SK-N-SH (cell line): ENCODE results near the gene TSPAN4. TPM values are rescaled to one million over a fixed set of nuclear protein-coding genes. Genes with fewer than 3 reads are reported as not detected.

ENCODE experiments used
- CTCF ChIA-PET: fragments of 300-600, 350-600 bp; formaldehyde crosslinking; extraction: SDS; loops from one replicate; lab custom pipeline; 2021; lab: Yijun Ruan, JAX
- POLR2A ChIA-PET: fragments of 350-600 bp; sonication (Branson Sonifier 250); formaldehyde crosslinking; extraction: SDS; loops from one replicate; lab custom pipeline; 2020; ENCODE audit warnings: antibody characterized with exemption, inconsistent platforms; lab: Yijun Ruan, JAX
- DNase-seq: peaks from one replicate; pipeline ENCODE4 v3.0.0; 2012
- H2AFZ ChIP-seq: fragments of 200-600 bp; sonication (generic); 2 replicates; pipeline ENCODE4 v1.8.1; 2016; ENCODE audit warnings: antibody characterized with exemption, mild to moderate bottlenecking, low read depth
- H3F3A ChIP-seq: fragments of 200-600 bp; sonication (generic); replicated peaks from 2 replicates; pipeline ENCODE3; 2016; ENCODE audit warnings: antibody characterized with exemption, mild to moderate bottlenecking; ENCODE audit not compliant: insufficient read depth
- H3K27ac ChIP-seq, 2 experiments: fragments of 200-500 bp in 1 of 2; fragments of 200-600 bp in 1 of 2; sonication (Bioruptor generic) in 1 of 2; sonication (generic), shearing (Covaris generic) in 1 of 2; 2 replicates each; pipeline versions ENCODE4 v1.5.1 to v1.6.1; 2014 to 2016; ENCODE audit warnings: low read depth in 2 of 2, inconsistent platforms in 1 of 2, low read length in 1 of 2, mild to moderate bottlenecking in 1 of 2, mixed read lengths in 1 of 2
- H3K27me3 ChIP-seq: fragments of 200-600 bp; sonication (generic), shearing (Covaris generic); 2 replicates; pipeline ENCODE4 v1.6.1; 2016; ENCODE audit warnings: mixed run types; ENCODE audit not compliant: insufficient read depth
- H3K36me3 ChIP-seq, 2 experiments: fragments of 200-500 bp in 1 of 2; fragments of 200-600 bp in 1 of 2; sonication (Bioruptor generic) in 1 of 2; sonication (generic) in 1 of 2; replicated peaks in 1 of 2; 2 replicates each; pipeline versions ENCODE3 to v1.5.1; 2014 to 2016; ENCODE audit warnings: low read length in 1 of 2, mild to moderate bottlenecking in 1 of 2; ENCODE audit not compliant: insufficient read depth in 2 of 2, control insufficient read depth in 1 of 2
- H3K4me1 ChIP-seq, 2 experiments: fragments of 200-500 bp in 1 of 2; fragments of 200-600 bp in 1 of 2; sonication (Bioruptor generic) in 1 of 2; sonication (generic), shearing (Covaris generic) in 1 of 2; 2 replicates each; pipeline versions ENCODE4 v1.5.1 to v1.6.1; 2014 to 2016; ENCODE audit warnings: low read depth in 1 of 2, low read length in 1 of 2, mixed run types in 1 of 2; ENCODE audit not compliant: insufficient read depth in 2 of 2, control insufficient read depth in 1 of 2
- H3K4me2 ChIP-seq: fragments of 200-600 bp; sonication (generic), shearing (Covaris generic); 2 replicates; pipeline ENCODE4 v1.6.1; 2017; ENCODE audit warnings: mixed run types
- H3K4me3 ChIP-seq, 2 experiments: fragments of 200-500 bp in 1 of 2; fragments of 200-600 bp in 1 of 2; sonication (Bioruptor generic) in 1 of 2; sonication (generic), shearing (Covaris generic) in 1 of 2; 2 replicates each; pipeline versions ENCODE4 v1.5.1 to v1.8.1; 2014 to 2016; ENCODE audit warnings: low read depth in 2 of 2, inconsistent platforms in 1 of 2, low read length in 1 of 2, mild to moderate bottlenecking in 1 of 2, mixed read lengths in 1 of 2, moderate library complexity in 1 of 2
- H3K79me2 ChIP-seq: fragments of 200-600 bp; sonication (generic); 2 replicates; pipeline ENCODE4 v1.8.1; 2017; ENCODE audit warnings: mild to moderate bottlenecking; ENCODE audit not compliant: insufficient read depth
- H3K9ac ChIP-seq: fragments of 200-600 bp; sonication (generic); 2 replicates; pipeline ENCODE4 v1.6.1; 2017; ENCODE audit warnings: mixed run types
- H3K9me2 ChIP-seq: fragments of 200-600 bp; sonication (generic); 2 replicates; pipeline ENCODE4 v1.6.1; 2017; ENCODE audit warnings: mixed run types
- H3K9me3 ChIP-seq: fragments of 200-600 bp; sonication (generic); 2 replicates; pipeline ENCODE4 v1.6.1; 2017; ENCODE audit warnings: mixed run types, mild to moderate bottlenecking, moderate library complexity
- H4K20me1 ChIP-seq: fragments of 200-600 bp; sonication (generic); 2 replicates; pipeline ENCODE4 v1.6.1; 2017; ENCODE audit warnings: mild to moderate bottlenecking, mixed run types; ENCODE audit not compliant: insufficient read depth
- FOXJ3 ChIP-seq: sonication (generic); formaldehyde crosslinking; IDR thresholded peaks from 2 replicates; pipeline ENCODE4 v1.5.1; 2020; ENCODE audit warnings: mild to moderate bottlenecking, missing genetic modification reagents
- GATA2 ChIP-seq: sonication (generic); formaldehyde crosslinking; IDR thresholded peaks from 2 replicates; pipeline ENCODE4 v1.5.0; 2020; ENCODE audit warnings: mild to moderate bottlenecking, missing genetic modification reagents
- NFIC ChIP-seq: IDR thresholded peaks from 2 replicates; pipeline ENCODE4 v1.4.0; 2012; ENCODE audit warnings: borderline replicate concordance
- NRF1 ChIP-seq: IDR thresholded peaks from 2 replicates; pipeline ENCODE4 v1.6.1; 2012; ENCODE audit warnings: low read depth, mild to moderate bottlenecking, low read length
- RAD21 ChIP-seq: IDR thresholded peaks from 2 replicates; pipeline ENCODE4 v1.6.1; 2012; ENCODE audit warnings: mild to moderate bottlenecking, low read length
- RXRA ChIP-seq: IDR thresholded peaks from 2 replicates; pipeline ENCODE4 v1.4.0; 2012; ENCODE audit warnings: low read depth, mild to moderate bottlenecking, borderline replicate concordance
- WGBS: methylation state at CpG from one replicate; pipeline ENCODE4 v1.1.6; 2017; ENCODE audit warnings: low lambda C conversion rate; 5-methylcytosine and 5-hydroxymethylcytosine counted together
- polyA plus RNA-seq, 3 experiments: library from polyadenylated mRNA; depleted of rRNA; stranded (reverse); fragments of >200 nt; gene quantifications; 2 replicates each; pipeline ENCODE4 v1.2.3, GENCODE V29; 2012
- TF ChIP-seq, protein P1 (sequence below): fragments of 200-600 bp; sonication (generic); IDR thresholded peaks from 2 replicates; pipeline ENCODE4 v1.6.1; 2017; ENCODE audit warnings: antibody characterized with exemption, mild to moderate bottlenecking, moderate library complexity
- TF ChIP-seq, protein P2 (sequence below): fragments of 150-350 bp; IDR thresholded peaks from 2 replicates; pipeline ENCODE4 v1.6.1; 2017; ENCODE audit warnings: antibody characterized with exemption, low read length, low read depth, borderline replicate concordance
- TF ChIP-seq, protein P3 (sequence below): IDR thresholded peaks from 2 replicates; pipeline ENCODE4 v1.6.1; 2012; ENCODE audit warnings: mild to moderate bottlenecking, low read depth, low read length, moderate library complexity

Gene TSPAN4
- polyA plus RNA-seq, 1 of the 3 experiments (the other 2 are of a cell fraction), result 226 TPM

DNA sequence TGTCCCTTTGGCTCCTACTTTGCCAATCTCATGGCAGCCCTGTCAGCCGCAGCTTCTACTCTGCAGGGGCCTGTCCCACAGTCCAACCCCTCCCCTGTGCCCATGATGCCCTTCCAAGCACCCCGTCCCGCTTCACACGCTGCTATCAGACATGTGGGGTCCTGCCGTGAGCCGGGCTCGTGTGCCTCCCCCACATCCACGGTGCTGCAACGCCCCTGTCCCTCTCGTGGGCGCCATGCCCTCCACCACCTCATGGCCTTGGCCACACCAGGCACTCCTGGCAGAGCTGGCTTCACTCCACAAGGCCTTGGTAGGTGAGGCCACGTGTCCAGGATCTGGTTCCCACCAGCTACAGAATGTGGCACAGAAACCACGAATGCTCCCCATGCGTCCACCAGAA lies 44.9 kb downstream of the TSPAN4 start:
- Histone ChIP-seq H3K4me3 (no peak overlapping the region), H3K36me3 (peaks cover 0 to 7% of the 10 kb centered on the region in 2 experiments), H3K9ac (no peak overlapping the region), H3K27ac (no peak overlapping the region), H3K79me2 (no peaks in the 10 kb centered on the region), H4K20me1 (no peaks in the 10 kb centered on the region), H2AFZ (no peak overlapping the region), H3K4me1 (peaks cover 0 to 21% of the 10 kb centered on the region in 2 experiments; a peak in 1 of 4 replicates), H3K4me2 (no peak overlapping the region), H3K9me2 (no peaks in the 10 kb centered on the region), H3K27me3 (no peaks in the 10 kb centered on the region), H3K9me3 (no peaks in the 10 kb centered on the region), H3F3A (no peaks in the 10 kb centered on the region)
- TF ChIP-seq NFIC (no peak), GATA2 (CRISPR knock-in tag) (no peak), FOXJ3 (no peak), RXRA (no peak), RAD21 (no peak), NRF1 (no peak)
- TF ChIP-seq, protein P1, sequence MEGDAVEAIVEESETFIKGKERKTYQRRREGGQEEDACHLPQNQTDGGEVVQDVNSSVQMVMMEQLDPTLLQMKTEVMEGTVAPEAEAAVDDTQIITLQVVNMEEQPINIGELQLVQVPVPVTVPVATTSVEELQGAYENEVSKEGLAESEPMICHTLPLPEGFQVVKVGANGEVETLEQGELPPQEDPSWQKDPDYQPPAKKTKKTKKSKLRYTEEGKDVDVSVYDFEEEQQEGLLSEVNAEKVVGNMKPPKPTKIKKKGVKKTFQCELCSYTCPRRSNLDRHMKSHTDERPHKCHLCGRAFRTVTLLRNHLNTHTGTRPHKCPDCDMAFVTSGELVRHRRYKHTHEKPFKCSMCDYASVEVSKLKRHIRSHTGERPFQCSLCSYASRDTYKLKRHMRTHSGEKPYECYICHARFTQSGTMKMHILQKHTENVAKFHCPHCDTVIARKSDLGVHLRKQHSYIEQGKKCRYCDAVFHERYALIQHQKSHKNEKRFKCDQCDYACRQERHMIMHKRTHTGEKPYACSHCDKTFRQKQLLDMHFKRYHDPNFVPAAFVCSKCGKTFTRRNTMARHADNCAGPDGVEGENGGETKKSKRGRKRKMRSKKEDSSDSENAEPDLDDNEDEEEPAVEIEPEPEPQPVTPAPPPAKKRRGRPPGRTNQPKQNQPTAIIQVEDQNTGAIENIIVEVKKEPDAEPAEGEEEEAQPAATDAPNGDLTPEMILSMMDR, result no peak
- TF ChIP-seq, protein P2, sequence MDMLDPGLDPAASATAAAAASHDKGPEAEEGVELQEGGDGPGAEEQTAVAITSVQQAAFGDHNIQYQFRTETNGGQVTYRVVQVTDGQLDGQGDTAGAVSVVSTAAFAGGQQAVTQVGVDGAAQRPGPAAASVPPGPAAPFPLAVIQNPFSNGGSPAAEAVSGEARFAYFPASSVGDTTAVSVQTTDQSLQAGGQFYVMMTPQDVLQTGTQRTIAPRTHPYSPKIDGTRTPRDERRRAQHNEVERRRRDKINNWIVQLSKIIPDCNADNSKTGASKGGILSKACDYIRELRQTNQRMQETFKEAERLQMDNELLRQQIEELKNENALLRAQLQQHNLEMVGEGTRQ, result no peak
- TF ChIP-seq, protein P3, sequence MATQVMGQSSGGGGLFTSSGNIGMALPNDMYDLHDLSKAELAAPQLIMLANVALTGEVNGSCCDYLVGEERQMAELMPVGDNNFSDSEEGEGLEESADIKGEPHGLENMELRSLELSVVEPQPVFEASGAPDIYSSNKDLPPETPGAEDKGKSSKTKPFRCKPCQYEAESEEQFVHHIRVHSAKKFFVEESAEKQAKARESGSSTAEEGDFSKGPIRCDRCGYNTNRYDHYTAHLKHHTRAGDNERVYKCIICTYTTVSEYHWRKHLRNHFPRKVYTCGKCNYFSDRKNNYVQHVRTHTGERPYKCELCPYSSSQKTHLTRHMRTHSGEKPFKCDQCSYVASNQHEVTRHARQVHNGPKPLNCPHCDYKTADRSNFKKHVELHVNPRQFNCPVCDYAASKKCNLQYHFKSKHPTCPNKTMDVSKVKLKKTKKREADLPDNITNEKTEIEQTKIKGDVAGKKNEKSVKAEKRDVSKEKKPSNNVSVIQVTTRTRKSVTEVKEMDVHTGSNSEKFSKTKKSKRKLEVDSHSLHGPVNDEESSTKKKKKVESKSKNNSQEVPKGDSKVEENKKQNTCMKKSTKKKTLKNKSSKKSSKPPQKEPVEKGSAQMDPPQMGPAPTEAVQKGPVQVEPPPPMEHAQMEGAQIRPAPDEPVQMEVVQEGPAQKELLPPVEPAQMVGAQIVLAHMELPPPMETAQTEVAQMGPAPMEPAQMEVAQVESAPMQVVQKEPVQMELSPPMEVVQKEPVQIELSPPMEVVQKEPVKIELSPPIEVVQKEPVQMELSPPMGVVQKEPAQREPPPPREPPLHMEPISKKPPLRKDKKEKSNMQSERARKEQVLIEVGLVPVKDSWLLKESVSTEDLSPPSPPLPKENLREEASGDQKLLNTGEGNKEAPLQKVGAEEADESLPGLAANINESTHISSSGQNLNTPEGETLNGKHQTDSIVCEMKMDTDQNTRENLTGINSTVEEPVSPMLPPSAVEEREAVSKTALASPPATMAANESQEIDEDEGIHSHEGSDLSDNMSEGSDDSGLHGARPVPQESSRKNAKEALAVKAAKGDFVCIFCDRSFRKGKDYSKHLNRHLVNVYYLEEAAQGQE, result no peak
- WGBS, result 95% methylated on average over 12 of the region's 14 CpGs
- ChIA-PET POLR2A (no interaction called here), CTCF (no interaction called here)
- DNase-seq, result no peak
